Activated CD4-positive, alpha-beta T cell treated with anti-CD3 and anti-CD28 coated beads, Interleukin-2, Interleukin-4, amounts not matched to agents 100 ng/mL and 50 ng/mL, durations not matched to agents 16 hours and 8 hours (primary cell): ENCODE data around the gene RBFOX1.

Experiments used
- DNase-seq: peaks from one replicate; pipeline ENCODE4 v3.0.0-alpha.2; 2020; ENCODE audit warnings: low spot score

The RBFOX1 gene

DNA sequence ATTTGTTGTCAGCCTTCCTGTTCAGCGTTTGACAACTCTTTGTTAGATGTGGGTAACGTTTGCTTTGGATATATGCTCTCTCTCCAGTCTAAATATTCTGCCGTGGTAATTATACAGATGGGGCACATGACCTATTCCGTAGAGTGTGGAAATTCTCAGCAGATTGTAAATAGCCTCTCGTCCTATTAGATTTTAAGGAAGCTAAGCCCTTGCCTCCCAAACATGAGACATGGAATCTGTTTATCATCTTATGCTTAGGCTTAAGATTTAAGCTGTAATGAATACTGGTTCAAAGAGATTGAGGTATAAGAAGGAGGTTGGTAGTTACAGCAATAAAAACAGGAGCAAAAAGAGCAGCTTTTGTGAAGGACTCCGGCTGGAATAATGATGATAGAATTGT is 87.4 kb downstream of the RBFOX1 start:
- DNase-seq = no peak

DNA sequence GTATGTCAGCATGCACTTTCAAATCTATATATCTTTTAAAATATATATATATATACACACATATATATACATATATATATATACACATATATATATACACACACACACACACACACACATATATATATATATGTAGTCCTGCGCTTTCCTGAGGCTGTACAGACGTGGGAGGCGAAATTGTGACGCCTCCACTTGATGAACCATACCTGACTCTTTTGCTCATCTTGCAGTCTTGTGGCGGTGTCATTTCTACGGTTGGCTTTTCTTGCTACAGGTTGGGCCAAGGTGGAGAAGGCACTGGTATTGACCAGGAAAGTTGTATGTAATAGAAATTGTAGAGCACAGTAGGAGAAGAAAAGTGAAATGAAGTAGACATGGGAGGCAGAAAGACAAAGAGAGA is 88.2 kb downstream of the RBFOX1 start:
- no peak for DNase-seq

DNA sequence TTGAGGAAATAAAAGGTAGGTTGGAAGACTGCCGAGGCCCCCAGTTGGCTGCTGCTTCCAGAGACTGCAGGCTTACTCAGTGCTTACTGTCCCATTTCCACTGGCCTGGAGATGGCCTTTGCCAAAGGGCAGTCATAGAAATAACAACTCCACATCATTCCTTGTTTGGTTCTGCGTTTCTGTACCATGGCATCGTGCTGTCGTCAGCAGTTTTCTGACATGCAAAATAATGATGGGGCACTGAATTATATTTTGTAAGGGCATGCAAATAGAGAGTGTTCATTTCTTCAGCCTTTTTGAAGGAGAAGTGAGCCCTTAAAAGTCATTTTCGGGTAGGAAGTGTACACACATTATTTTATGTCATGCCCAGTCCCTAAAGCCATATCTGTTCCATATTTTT is 88.9 kb downstream of the RBFOX1 start:
- DNase-seq = no peak

- DNase-seq = no peak
Measured at GRCh38 chr16:7422036-7422888, 89.6 kb downstream of the RBFOX1 start.

GRCh38 chr16:7423434-7424044 is 90.9 kb downstream of the RBFOX1 start:
- no peak for DNase-seq

- DNase-seq = no peak
Measured at GRCh38 chr16:7426161-7426560, 93.5 kb downstream of the RBFOX1 start.

DNA sequence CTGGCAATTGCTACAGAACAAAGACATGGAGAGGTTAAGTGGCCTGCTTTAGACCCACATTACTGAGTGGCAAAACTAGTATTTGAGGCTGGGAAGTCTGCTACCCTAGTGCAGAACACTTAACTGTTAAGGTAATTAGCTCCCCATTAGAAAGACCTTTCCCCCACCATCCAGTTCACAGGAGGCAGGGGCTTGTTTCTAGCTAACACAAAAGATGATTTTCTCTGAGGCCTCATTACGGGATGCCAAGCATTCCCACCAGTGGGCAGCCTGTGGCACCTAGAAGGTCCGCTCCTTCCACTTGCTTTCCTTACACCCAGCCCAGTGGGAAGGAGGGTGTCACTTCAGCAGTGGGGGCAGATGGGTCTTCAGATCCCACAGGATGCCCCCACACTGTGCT is 99.1 kb downstream of the RBFOX1 start:
- DNase-seq = no peak

DNA sequence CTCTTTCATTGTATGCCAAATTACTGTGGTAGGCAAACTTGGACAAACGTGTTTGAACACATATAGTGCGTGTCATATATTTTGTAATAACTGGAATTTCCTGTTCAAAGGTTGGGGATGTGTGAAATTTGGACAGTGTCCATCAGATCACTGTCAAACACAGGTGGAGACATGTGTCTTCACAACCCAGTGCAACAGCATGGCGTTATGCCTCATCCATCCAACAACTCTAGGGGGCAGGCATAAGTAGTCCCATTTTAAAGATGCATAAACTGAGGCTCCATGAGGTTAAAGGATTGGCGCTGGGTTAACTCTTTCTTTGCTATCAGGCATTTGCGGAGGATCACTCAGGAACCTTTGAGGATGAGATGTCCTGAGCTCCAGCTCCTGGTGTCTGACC is 103.7 kb downstream of the RBFOX1 start:
- no peak for DNase-seq

GRCh38 chr16:7437135-7437804 is 104.6 kb downstream of the RBFOX1 start:
- no peak for DNase-seq

- no peak for DNase-seq
Measured at GRCh38 chr16:7437843-7438242, 105.2 kb downstream of the RBFOX1 start.

DNA sequence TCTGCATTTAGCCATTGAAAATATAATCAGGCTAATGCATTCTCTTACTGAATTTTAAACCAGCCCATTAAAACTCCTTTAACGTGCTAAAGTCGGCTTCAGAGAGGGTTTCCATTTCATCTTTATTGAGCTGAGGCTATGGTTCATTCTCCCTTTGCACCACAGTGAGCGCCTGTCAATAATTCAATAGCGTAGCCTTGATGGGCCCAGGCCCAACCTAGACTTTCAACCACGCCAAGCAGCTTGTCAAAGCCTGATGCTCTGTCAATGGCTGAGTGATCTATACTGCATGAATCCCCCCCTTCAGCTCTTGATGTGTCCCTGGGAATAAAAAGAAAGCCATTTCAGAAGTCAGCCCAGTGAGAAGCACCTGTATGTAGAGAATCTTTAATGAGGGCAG is 106.0 kb downstream of the RBFOX1 start:
- no peak for DNase-seq

- DNase-seq = no peak
Measured at GRCh38 chr16:7439518-7439917, 106.9 kb downstream of the RBFOX1 start.

- DNase-seq = no peak
Measured at GRCh38 chr16:7440886-7441400, 108.3 kb downstream of the RBFOX1 start.

- DNase-seq = no peak
Measured at GRCh38 chr16:7442050-7442449, 109.4 kb downstream of the RBFOX1 start.

- no peak for DNase-seq
Measured at GRCh38 chr16:7443142-7443541, 110.5 kb downstream of the RBFOX1 start.

- DNase-seq = no peak
Measured at GRCh38 chr16:7443648-7444365, 111.2 kb downstream of the RBFOX1 start.

DNA sequence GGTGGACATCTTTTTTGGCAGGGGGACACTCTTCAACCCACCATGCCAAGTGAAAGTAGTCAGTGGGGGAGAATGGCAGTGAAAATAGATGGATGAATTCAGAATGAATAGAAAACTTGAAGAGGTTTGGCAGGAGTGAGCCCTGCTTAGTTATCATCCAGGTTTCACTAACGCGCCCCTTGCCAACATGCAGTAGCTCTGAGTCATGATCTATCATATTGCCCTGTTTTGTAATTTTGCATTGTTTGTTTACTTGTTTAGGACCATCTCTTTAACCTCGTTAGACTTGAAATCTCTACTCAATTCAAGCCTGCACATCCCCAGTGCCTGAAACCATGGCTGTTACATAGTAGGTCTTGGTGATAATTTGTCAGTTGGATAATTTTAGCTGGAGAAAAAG is 116.7 kb downstream of the RBFOX1 start:
- no peak for DNase-seq

DNA sequence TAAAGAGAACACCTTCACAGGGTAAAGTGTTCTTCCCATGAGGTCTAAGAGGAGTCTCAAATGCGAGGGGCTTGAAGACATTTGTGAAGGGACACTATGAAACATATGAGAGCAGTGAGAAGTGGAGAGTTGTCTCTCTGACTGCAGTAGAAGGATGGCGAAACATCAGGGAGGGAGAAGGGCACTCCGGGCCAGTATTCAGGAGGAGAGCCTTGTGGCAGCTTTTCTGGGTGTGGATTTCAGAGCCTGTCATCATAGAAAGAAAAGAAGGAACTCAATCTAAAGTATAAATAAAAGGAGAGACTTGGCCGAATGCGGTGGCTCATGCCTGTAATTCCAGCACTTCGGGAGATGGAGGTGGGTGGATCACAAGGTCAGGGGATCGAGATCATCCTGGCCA is 117.2 kb downstream of the RBFOX1 start:
- no peak for DNase-seq

- no peak for DNase-seq
Measured at GRCh38 chr16:7450440-7450839, 117.8 kb downstream of the RBFOX1 start.

GRCh38 chr16:7452090-7452489 is 119.4 kb downstream of the RBFOX1 start:
- DNase-seq = no peak

DNA sequence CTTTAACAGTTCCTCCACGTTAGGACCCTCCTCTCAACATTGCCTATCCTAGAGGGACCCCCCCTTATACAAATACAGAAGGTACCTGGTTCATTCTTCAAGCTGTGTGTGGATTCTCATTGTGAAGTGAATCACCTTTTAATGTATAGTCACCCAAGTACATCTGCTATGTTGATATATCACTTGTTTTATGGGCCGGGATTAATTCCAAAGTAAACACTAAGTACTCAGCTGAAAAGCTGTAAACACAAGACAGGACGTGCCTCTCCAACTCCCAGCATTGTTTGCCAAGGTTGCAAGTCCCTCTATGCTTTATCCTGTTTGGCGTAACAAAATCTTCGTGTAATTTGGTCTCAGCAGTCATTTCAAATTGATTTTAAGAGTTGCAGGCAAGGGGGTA is 123.6 kb downstream of the RBFOX1 start:
- DNase-seq = no peak

GRCh38 chr16:7458144-7458543 is 125.5 kb downstream of the RBFOX1 start:
- no peak for DNase-seq
